SH-SY5Y (cell line): ENCODE measurements around the gene AKAP5.

Experiments
- GATA2 ChIP-seq: IDR thresholded peaks from 2 replicates; pipeline ENCODE4 v1.6.1; 2011; ENCODE audit warnings: mild to moderate bottlenecking, low read depth, low read length
- GATA3 ChIP-seq: IDR thresholded peaks from 2 replicates; pipeline ENCODE4 v1.6.1; 2011; ENCODE audit warnings: low read depth, mild to moderate bottlenecking, low read length, moderate library complexity

AKAP5 gene

GRCh38 chr14:64522591-64523355 is 57.5 kb downstream of the AKAP5 start:
- TF ChIP-seq GATA2: no peak
- TF ChIP-seq GATA3: no peak
